ENCODE results near the gene KIF15.

DNA sequence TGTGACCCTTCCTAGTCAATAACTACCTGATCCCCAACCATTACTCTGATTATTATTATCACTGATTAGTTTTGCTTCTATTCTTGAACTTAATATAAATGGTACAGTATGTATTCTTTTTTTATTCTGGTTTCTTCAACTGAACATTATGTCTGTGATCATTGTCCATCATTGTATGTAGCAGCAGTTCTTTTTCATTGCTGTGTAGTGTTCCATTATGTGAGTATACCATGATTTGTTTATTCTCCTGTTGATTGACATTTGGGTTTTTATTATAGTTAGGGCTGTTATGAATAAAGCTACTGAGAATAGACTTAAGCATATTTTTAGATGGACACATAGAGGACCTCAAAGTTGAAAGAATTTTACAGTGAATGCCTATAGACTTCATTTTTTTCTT, 2.7 kb downstream of the KIF15 start:
- TF ChIP-seq, protein P1, sequence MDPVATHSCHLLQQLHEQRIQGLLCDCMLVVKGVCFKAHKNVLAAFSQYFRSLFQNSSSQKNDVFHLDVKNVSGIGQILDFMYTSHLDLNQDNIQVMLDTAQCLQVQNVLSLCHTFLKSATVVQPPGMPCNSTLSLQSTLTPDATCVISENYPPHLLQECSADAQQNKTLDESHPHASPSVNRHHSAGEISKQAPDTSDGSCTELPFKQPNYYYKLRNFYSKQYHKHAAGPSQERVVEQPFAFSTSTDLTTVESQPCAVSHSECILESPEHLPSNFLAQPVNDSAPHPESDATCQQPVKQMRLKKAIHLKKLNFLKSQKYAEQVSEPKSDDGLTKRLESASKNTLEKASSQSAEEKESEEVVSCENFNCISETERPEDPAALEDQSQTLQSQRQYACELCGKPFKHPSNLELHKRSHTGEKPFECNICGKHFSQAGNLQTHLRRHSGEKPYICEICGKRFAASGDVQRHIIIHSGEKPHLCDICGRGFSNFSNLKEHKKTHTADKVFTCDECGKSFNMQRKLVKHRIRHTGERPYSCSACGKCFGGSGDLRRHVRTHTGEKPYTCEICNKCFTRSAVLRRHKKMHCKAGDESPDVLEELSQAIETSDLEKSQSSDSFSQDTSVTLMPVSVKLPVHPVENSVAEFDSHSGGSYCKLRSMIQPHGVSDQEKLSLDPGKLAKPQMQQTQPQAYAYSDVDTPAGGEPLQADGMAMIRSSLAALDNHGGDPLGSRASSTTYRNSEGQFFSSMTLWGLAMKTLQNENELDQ (tag by site-specific recombination; IDR thresholded peaks at IDR 0.05; ENCODE audit: low read depth), result no peak
- TF ChIP-seq ZNF768 (tag by site-specific recombination; IDR thresholded peaks at IDR 0.05) (no peak), ZNF146 (tag by site-specific recombination; IDR thresholded peaks at IDR 0.05) (peak; percentile 83), ZFP3 (tag by site-specific recombination; IDR thresholded peaks at IDR 0.05; ENCODE audit: low read depth) (no peak), ZFP37 (tag by site-specific recombination; IDR thresholded peaks at IDR 0.05) (no peak), ZBTB7A (tag by site-specific recombination; IDR thresholded peaks at IDR 0.05; ENCODE audit: low read depth) (no peak), ZNF776 (tag by site-specific recombination; IDR thresholded peaks at IDR 0.05; ENCODE audit: borderline replicate concordance) (no peak), ZNF571 (tag by site-specific recombination; IDR thresholded peaks at IDR 0.05) (no peak), KLF1 (tag by site-specific recombination; IDR thresholded peaks at IDR 0.05) (no peak)
- TF ChIP-seq, protein P2, sequence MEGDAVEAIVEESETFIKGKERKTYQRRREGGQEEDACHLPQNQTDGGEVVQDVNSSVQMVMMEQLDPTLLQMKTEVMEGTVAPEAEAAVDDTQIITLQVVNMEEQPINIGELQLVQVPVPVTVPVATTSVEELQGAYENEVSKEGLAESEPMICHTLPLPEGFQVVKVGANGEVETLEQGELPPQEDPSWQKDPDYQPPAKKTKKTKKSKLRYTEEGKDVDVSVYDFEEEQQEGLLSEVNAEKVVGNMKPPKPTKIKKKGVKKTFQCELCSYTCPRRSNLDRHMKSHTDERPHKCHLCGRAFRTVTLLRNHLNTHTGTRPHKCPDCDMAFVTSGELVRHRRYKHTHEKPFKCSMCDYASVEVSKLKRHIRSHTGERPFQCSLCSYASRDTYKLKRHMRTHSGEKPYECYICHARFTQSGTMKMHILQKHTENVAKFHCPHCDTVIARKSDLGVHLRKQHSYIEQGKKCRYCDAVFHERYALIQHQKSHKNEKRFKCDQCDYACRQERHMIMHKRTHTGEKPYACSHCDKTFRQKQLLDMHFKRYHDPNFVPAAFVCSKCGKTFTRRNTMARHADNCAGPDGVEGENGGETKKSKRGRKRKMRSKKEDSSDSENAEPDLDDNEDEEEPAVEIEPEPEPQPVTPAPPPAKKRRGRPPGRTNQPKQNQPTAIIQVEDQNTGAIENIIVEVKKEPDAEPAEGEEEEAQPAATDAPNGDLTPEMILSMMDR (tag by site-specific recombination; IDR thresholded peaks at IDR 0.05), result no peak
- TF ChIP-seq, protein P3, sequence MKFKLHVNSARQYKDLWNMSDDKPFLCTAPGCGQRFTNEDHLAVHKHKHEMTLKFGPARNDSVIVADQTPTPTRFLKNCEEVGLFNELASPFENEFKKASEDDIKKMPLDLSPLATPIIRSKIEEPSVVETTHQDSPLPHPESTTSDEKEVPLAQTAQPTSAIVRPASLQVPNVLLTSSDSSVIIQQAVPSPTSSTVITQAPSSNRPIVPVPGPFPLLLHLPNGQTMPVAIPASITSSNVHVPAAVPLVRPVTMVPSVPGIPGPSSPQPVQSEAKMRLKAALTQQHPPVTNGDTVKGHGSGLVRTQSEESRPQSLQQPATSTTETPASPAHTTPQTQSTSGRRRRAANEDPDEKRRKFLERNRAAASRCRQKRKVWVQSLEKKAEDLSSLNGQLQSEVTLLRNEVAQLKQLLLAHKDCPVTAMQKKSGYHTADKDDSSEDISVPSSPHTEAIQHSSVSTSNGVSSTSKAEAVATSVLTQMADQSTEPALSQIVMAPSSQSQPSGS (tag by site-specific recombination; IDR thresholded peaks at IDR 0.05; ENCODE audit: low read depth), result no peak
- TF ChIP-seq, protein P4, sequence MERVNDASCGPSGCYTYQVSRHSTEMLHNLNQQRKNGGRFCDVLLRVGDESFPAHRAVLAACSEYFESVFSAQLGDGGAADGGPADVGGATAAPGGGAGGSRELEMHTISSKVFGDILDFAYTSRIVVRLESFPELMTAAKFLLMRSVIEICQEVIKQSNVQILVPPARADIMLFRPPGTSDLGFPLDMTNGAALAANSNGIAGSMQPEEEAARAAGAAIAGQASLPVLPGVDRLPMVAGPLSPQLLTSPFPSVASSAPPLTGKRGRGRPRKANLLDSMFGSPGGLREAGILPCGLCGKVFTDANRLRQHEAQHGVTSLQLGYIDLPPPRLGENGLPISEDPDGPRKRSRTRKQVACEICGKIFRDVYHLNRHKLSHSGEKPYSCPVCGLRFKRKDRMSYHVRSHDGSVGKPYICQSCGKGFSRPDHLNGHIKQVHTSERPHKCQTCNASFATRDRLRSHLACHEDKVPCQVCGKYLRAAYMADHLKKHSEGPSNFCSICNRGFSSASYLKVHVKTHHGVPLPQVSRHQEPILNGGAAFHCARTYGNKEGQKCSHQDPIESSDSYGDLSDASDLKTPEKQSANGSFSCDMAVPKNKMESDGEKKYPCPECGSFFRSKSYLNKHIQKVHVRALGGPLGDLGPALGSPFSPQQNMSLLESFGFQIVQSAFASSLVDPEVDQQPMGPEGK (tag by site-specific recombination; IDR thresholded peaks at IDR 0.05), result no peak
- TF ChIP-seq, protein P5, sequence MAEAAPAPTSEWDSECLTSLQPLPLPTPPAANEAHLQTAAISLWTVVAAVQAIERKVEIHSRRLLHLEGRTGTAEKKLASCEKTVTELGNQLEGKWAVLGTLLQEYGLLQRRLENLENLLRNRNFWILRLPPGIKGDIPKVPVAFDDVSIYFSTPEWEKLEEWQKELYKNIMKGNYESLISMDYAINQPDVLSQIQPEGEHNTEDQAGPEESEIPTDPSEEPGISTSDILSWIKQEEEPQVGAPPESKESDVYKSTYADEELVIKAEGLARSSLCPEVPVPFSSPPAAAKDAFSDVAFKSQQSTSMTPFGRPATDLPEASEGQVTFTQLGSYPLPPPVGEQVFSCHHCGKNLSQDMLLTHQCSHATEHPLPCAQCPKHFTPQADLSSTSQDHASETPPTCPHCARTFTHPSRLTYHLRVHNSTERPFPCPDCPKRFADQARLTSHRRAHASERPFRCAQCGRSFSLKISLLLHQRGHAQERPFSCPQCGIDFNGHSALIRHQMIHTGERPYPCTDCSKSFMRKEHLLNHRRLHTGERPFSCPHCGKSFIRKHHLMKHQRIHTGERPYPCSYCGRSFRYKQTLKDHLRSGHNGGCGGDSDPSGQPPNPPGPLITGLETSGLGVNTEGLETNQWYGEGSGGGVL (tag by site-specific recombination; IDR thresholded peaks at IDR 0.05), result no peak
